A673 (cell line): Measurements from ENCODE around the gene DOK1. TPM values are rescaled to one million over a fixed set of nuclear protein-coding genes. Genes with fewer than 3 reads are reported as not detected.

ENCODE experiments used
- BruUV-seq: library from RNA; stranded (reverse); fragments of 400-500 nt; replicated peaks from 2 replicates; lab custom pipeline; 2021; lab: Mats Ljungman, UMichigan
- CTCF ChIA-PET: fragments of 300-600 bp; sonication (Branson Sonifier 250); formaldehyde crosslinking; loops from one replicate; lab custom pipeline; 2022; ENCODE audit warnings: antibody characterized with exemption; lab: Charles Lee
- POLR2A ChIA-PET: fragments of 300-600 bp; sonication (Branson Sonifier 250); formaldehyde crosslinking; loops from one replicate; lab custom pipeline; 2022; ENCODE audit warnings: antibody characterized with exemption; ENCODE audit not compliant: low non-redundant PET; lab: Charles Lee
- DNase-seq: peaks from one replicate; pipeline ENCODE4 v3.0.0-alpha.2; 2015; ENCODE audit warnings: low spot score
- H3K27ac ChIP-seq: fragments of 200-600 bp; sonication (generic); 2 replicates; pipeline ENCODE4 v1.5.1; 2016; ENCODE audit warnings: mixed run types, low read depth, mild to moderate bottlenecking, mixed read lengths, antibody characterized with exemption, low read length; ENCODE audit not compliant: poor library complexity, severe bottlenecking
- H3K27me3 ChIP-seq: fragments of 200-600 bp; sonication (generic); replicated peaks from 2 replicates; pipeline ENCODE4 v1.6.1; 2017; ENCODE audit warnings: mixed run types, low read depth, mild to moderate bottlenecking, mixed read lengths, antibody characterized with exemption, low read length; ENCODE audit not compliant: insufficient read depth, poor library complexity
- H3K36me3 ChIP-seq: fragments of 200-600 bp; sonication (generic); 2 replicates; pipeline ENCODE4 v1.6.1; 2016; ENCODE audit warnings: mixed run types, mild to moderate bottlenecking, mixed read lengths, antibody characterized with exemption, low read length; ENCODE audit not compliant: insufficient read depth, poor library complexity, severe bottlenecking
- H3K4me1 ChIP-seq: fragments of 200-600 bp; sonication (generic); 2 replicates; pipeline ENCODE4 v1.6.1; 2017; ENCODE audit warnings: mixed run types, mild to moderate bottlenecking, mixed read lengths, antibody characterized with exemption, low read length; ENCODE audit not compliant: insufficient read depth, poor library complexity, severe bottlenecking
- H3K4me3 ChIP-seq: fragments of 200-600 bp; sonication (generic); 2 replicates; pipeline ENCODE4 v1.5.1; 2016; ENCODE audit warnings: low read depth, mixed run types, mild to moderate bottlenecking, mixed read lengths, low read length; ENCODE audit not compliant: poor library complexity, severe bottlenecking
- H3K9me3 ChIP-seq: fragments of 200-600 bp; sonication (generic); 2 replicates; pipeline ENCODE4 v1.6.1; 2016; ENCODE audit warnings: mixed run types, low read depth, mild to moderate bottlenecking, mixed read lengths, antibody characterized with exemption, low read length; ENCODE audit not compliant: poor library complexity, severe bottlenecking
- CTCF ChIP-seq: fragments of 300-800, 200-600 bp; sonication (generic); conservative IDR thresholded peaks from 2 replicates; pipeline ENCODE4 v1.5.1; 2017; ENCODE audit warnings: low read depth, mild to moderate bottlenecking, antibody characterized with exemption, low read length, moderate library complexity, mixed read lengths
- EZH2 ChIP-seq: fragments of 200-600 bp; sonication (generic); IDR thresholded peaks from 2 replicates; pipeline ENCODE4 v1.6.1; 2017; ENCODE audit warnings: borderline replicate concordance, low read depth, mild to moderate bottlenecking, mixed read lengths, antibody characterized with exemption, low read length; ENCODE audit not compliant: poor library complexity, severe bottlenecking
- intact Hi-C: fragments of 100-400 bp; cut with micrococcal nuclease; formaldehyde crosslinking; loops from one replicate; pipeline ENCODE4 v1.10.0; 2022; ENCODE audit not compliant: unreplicated experiment
- total RNA-seq: library from RNA; stranded (reverse); gene quantifications from 2 replicates; pipeline ENCODE4 v1.2.3, GENCODE V29; 2021

DOK1 gene
- total RNA-seq, 1 experiment from 2014 or later, result 20.7 TPM

- Histone ChIP-seq H3K4me1 (peaks cover 8% of the 10 kb centered on the region), H3K9me3 (no peaks in the 10 kb centered on the region), H3K4me3 (no peak overlapping the region), H3K36me3 (no peaks in the 10 kb centered on the region), H3K27ac (no peak overlapping the region), H3K27me3 (no peaks in the 10 kb centered on the region)
- no TSS peak for BruUV-seq
- CTCF ChIA-PET, result interaction anchor here (0.8 to 1.6 kb wide), 3 partner anchors 9 to 683 kb away, joined by 3 to 13 read pairs (median 4); no protein-coding TSS in a partner anchor
- intact Hi-C loops, result no loop called here
- TF ChIP-seq EZH2 (no peak), CTCF (no peak)
- POLR2A ChIA-PET, result no interaction called here
- no peak for DNase-seq
These were observed 34.1 kb downstream of the DOK1 start for GRCh38 chr2:74588664-74589063.

- Histone ChIP-seq H3K27me3 (no peaks in the 10 kb centered on the region), H3K9me3 (no peaks in the 10 kb centered on the region), H3K4me1 (no peaks in the 10 kb centered on the region), H3K27ac (no peak overlapping the region), H3K4me3 (no peak overlapping the region), H3K36me3 (no peaks in the 10 kb centered on the region)
- BruUV-seq, result no TSS peak
- CTCF ChIA-PET, result no interaction called here
- POLR2A ChIA-PET, result no interaction called here
- TF ChIP-seq CTCF (no peak), EZH2 (no peak)
- intact Hi-C loops, result no loop called here
- DNase-seq, result no peak
These were observed 39.6 kb downstream of the DOK1 start for GRCh38 chr2:74593826-74594772.

DNA sequence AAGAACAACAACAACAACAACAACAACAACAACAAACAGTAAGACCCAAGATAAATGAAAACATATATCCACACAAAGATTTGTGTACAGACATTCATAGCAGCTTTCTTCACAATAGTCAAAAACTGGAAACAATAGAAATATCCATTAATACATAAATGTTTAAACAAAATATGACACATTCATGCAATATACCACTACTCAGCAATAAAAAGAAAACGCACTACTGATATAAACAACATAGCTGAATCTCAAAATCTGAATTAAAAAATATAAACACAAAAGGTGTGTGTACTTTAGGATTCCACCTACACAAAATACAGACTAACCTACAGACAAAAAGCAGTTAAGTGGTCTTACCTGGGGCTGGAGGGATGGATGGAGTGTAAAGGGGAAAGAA lies 42.1 kb downstream of the DOK1 start:
- Histone ChIP-seq H3K4me1 (no peaks in the 10 kb centered on the region), H3K27me3 (peaks cover 7% of the 10 kb centered on the region), H3K27ac (no peak overlapping the region), H3K9me3 (no peaks in the 10 kb centered on the region), H3K4me3 (no peak overlapping the region), H3K36me3 (no peaks in the 10 kb centered on the region)
- no TSS peak for BruUV-seq
- no peak for DNase-seq
- CTCF ChIA-PET, result no interaction called here
- intact Hi-C loops, result no loop called here
- TF ChIP-seq EZH2 (no peak), CTCF (no peak)
- POLR2A ChIA-PET, result no interaction called here
